Adipocyte (in vitro differentiated cells): ENCODE results near the gene ANO10.
A peak's percentile ranks its signal among the peaks of the same experiment; 100 is the strongest.

Experiments
- DNase-seq: peaks from one replicate; pipeline ENCODE4 v3.0.0-alpha.2; 2015; ENCODE audit warnings: low read depth
- H3K27me3 ChIP-seq: replicated peaks from 2 replicates; pipeline ENCODE4 v1.7.0; 2013; ENCODE audit warnings: mild to moderate bottlenecking, low read length, moderate library complexity; ENCODE audit not compliant: control insufficient read depth, insufficient read depth
- H3K36me3 ChIP-seq: 2 replicates; pipeline ENCODE4 v1.7.0; 2013; ENCODE audit warnings: low read length, mild to moderate bottlenecking, moderate library complexity; ENCODE audit not compliant: control insufficient read depth, insufficient read depth, severe bottlenecking
- H3K4me1 ChIP-seq: 2 replicates; pipeline ENCODE4 v1.7.0; 2013; ENCODE audit warnings: mild to moderate bottlenecking, low read length, moderate library complexity; ENCODE audit not compliant: control insufficient read depth, insufficient read depth
- H3K4me3 ChIP-seq: 2 replicates; pipeline ENCODE4 v1.7.0; 2013; ENCODE audit warnings: mild to moderate bottlenecking, low read length, moderate library complexity
- H3K9ac ChIP-seq: 2 replicates; pipeline ENCODE4 v1.7.0; 2013; ENCODE audit warnings: mild to moderate bottlenecking, low read length, moderate library complexity
- H3K9me3 ChIP-seq: 2 replicates; pipeline ENCODE4 v1.7.0; 2013; ENCODE audit warnings: mild to moderate bottlenecking, low read length, moderate library complexity; ENCODE audit not compliant: control insufficient read depth

ANO10 gene

GRCh38 chr3:43319376-43319775 lies 302.4 kb downstream of the ANO10 start:
- Histone ChIP-seq H3K27me3 (no peaks in the 10 kb centered on the region), H3K4me1 (peaks cover 58% of the 10 kb centered on the region), H3K4me3 (peak overlapping the region; percentile 51), H3K9ac (peak overlapping the region; percentile 71), H3K9me3 (peaks cover 2% of the 10 kb centered on the region), H3K36me3 (peaks cover 5% of the 10 kb centered on the region)
- DNase-seq = no peak

- DNase-seq = peak; percentile 12
- H3K27me3 ChIP-seq = no peaks in the 10 kb centered on the region
Measured at GRCh38 chr3:43317461-43318316, 304.1 kb downstream of the ANO10 start.

DNA sequence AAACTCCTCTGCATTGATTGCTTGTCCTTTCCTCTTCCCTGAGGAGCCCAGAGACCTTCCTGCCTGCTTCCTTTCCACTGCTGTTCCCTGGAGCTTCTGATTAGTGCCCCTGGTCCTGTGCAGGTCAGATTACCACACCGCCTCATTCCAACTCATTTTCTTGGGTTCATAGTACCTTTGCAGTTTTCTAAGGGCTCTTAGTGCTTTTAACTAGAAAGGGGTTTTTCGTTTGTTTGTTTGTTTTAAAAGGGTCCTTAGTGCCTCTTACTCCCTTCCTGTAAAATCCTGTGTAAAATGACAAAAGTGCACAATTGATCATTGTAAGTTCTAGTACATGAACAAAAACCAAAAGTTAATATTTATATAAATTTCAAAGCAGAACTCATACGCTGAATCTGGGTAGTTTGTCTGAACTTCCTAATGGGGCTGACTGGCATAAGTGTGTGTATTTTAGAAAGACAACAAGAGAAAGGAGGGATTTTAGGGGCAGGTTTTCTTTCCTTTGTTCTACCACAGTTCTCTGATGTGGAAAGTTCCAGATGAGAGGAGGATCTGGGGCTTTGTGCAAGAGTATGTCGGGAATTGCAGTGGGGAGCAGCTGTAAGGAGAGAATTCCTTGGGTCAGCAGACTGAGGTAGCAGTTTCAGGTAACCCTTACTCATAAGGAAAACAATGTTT lies 304.9 kb downstream of the ANO10 start:
- Histone ChIP-seq H3K4me3 (no peak overlapping the region), H3K36me3 (peaks cover 13% of the 10 kb centered on the region), H3K27me3 (no peaks in the 10 kb centered on the region), H3K4me1 (peaks cover 58% of the 10 kb centered on the region), H3K9me3 (no peaks in the 10 kb centered on the region), H3K9ac (peak overlapping the region; percentile 78)
- DNase-seq = no peak

More at GRCh38 chr3:43317461-43318316, 304.1 kb downstream of the ANO10 start:
- H3K36me3 ChIP-seq = peaks cover 6% of the 10 kb centered on the region
- peak overlapping the region; percentile 27 for H3K4me3 ChIP-seq
- no peaks in the 10 kb centered on the region for H3K9me3 ChIP-seq
- H3K4me1 ChIP-seq = peaks cover 58% of the 10 kb centered on the region
- peak overlapping the region; percentile 78 for H3K9ac ChIP-seq
